Fibroblast of the aortic adventitia (primary cell): ENCODE data around the gene REEP6. TPM values are rescaled to one million over a fixed set of nuclear protein-coding genes. Genes with fewer than 3 reads are reported as not detected.
"Not testable (repeated sequence)": the region's sequence is repeated elsewhere in the genome, so short reads cannot be mapped to it uniquely, and the experiment has no call there.

Experiments used
- DNase-seq: peaks from one replicate; pipeline ENCODE4 v3.0.0-alpha.2; 2010; ENCODE audit warnings: low read depth
- H3K4me3 ChIP-seq: 2 replicates; pipeline ENCODE4 v1.5.1; 2011; ENCODE audit warnings: low read depth, mild to moderate bottlenecking, control low read depth, low read length, moderate library complexity
- CTCF ChIP-seq: IDR thresholded peaks from 2 replicates; pipeline ENCODE4 v1.5.1; 2011; ENCODE audit warnings: mild to moderate bottlenecking, low read length, control low read depth, inconsistent platforms; ENCODE audit not compliant: insufficient read depth
- total RNA-seq: library from RNA; depleted of rRNA; stranded (reverse); fragments of >200 nt; gene quantifications from 2 replicates; pipeline ENCODE4 v1.2.3, GENCODE V29; 2012; ENCODE audit warnings: low replicate concordance

REEP6 gene
- total RNA-seq, 1 donor: 2.8 TPM

DNA sequence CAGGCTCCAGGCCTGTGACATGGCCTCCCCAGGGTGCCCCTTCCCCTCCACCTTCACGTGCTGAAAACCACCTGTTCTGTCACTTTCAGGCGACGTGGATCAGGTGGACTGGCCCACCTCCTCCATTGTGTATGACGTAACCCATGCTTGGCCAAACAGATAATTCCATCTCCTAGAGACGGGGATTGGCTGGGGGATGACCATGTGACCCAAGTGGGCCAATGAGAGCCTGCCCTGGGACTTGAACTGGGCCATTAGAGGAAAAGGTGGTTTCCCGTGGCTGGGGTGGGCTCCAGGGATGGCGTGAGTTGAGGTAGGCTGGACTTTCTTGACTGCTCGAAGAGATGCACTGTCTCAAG lies 25.4 kb downstream of the REEP6 start:
- DNase-seq: no peak
- TF ChIP-seq CTCF: no peak

GRCh38 chr19:1518471-1518870 lies 27.5 kb downstream of the REEP6 start:
- H3K4me3 ChIP-seq: no peak overlapping the region
- no peak for DNase-seq
- no peak for TF ChIP-seq CTCF

More for the DNA sequence above, 25.4 kb downstream of the REEP6 start:
- no peak overlapping the region for H3K4me3 ChIP-seq

DNA sequence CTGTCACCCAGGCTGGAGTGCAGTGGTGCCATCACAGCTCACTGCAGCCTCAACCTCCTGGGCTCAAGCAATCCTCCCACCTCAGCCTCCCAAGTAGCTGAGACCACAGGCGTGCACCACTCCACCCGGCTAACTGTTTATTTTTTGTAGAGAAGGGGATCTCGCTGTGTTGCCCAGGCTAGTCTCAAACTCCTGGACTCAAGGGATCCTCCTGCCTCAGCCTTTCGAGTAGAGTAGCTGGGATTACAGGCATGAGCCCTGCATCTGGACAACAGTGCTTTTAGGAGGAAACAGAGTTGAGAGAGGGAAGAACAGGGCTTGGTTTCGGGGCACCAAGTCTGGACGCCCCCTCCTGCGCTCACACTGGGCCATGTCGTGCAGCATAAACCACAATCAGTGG lies 28.8 kb downstream of the REEP6 start:
- DNase-seq, H3K4me3 ChIP-seq: not testable (repeated sequence)

GRCh38 chr19:1520203-1520780 lies 29.3 kb downstream of the REEP6 start:
- DNase-seq: no peak
- TF ChIP-seq CTCF: no peak
- no peak overlapping the region for H3K4me3 ChIP-seq

DNA sequence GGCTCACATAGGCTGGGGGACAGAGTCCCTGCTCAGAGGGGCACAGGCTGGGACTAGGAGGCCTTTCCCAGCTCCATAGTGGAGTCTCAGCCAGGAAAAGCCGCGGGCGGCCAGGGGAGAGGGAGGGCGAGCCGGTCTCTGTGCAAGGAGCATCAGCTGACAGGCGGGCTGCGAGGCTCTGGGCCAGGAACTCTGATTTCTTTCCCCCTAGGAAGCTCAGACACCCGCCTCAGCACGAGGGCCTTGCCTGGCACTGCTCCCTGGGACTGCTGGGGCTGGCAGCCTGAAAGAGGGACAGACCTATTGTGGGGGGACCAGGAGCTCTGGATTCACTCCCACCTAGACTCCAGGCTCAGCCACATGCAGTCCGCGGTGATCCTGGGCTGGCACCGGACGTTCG lies 30.7 kb downstream of the REEP6 start:
- TF ChIP-seq CTCF: no peak
- DNase-seq: no peak
- H3K4me3 ChIP-seq: no peak overlapping the region

DNA sequence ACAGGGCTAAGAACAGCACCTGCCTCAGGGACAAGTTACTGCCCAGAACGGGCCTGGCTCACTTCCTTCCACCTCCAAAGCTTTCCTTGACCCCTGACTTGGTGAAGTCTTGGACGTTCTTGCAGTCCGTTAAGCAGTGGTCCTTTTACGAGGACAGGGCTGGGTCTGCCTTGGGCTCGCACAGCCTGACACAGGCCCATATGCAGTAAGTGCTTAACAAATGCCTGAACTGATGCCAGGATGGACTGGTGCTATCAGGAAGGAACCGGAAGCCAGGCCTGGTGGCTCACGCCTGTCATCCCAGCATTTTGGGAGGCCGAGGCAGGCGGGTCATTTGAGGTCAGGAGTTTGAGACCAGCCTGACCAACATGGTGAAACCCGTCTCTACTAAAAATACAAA lies 31.1 kb downstream of the REEP6 start:
- no peak overlapping the region for H3K4me3 ChIP-seq
- DNase-seq: no peak
- no peak for TF ChIP-seq CTCF

DNA sequence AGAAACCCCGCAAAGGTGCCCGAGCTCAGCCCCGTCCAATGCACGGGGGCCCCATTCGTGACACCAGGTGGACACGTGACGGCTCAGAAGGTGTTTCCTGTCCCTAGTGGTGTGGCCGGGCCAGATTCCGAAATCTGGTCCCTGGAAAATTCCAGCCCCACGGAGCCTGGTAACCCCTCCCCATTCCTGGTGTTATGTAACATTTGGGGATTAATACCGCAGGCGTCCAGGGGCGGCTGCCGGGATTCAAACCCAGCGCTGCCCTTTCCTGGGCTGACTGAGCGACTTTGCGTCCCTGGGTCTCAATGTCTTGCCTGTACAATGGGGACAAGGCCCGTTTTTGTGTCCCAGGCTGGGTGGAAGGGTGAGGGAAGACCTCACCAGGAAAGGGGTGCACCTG lies 31.9 kb downstream of the REEP6 start:
- no peak for TF ChIP-seq CTCF
- no peak overlapping the region for H3K4me3 ChIP-seq
- DNase-seq: no peak
